Stimulated activated CD4-positive, alpha-beta T cell treated with anti-CD3 and anti-CD28 coated beads, Interleukin-15, amount 100 ng/mL, for 24 hours (primary cell): Measurements from ENCODE around the gene CIAO2B.
"Not testable (repeated sequence)": the region's sequence is repeated elsewhere in the genome, so short reads cannot be mapped to it uniquely, and the experiment has no call there.

Source experiments
- DNase-seq: peaks from one replicate; pipeline ENCODE4 v3.0.0-alpha.2; 2020

The CIAO2B gene

GRCh38 chr16:66955363-66956153 is 21.4 kb upstream of the CIAO2B start:
- not testable (repeated sequence) for DNase-seq

GRCh38 chr16:66954097-66954659 is 20.0 kb upstream of the CIAO2B start:
- peak; percentile 85 for DNase-seq

- DNase-seq: no peak
Measured at GRCh38 chr16:66953462-66954096, 19.4 kb upstream of the CIAO2B start.

GRCh38 chr16:66952430-66953110 is 18.4 kb upstream of the CIAO2B start:
- no peak for DNase-seq

- DNase-seq: no peak
Measured at GRCh38 chr16:66950971-66951790, 17.0 kb upstream of the CIAO2B start.

GRCh38 chr16:66950437-66950836 is 16.2 kb upstream of the CIAO2B start:
- DNase-seq: no peak

GRCh38 chr16:66949472-66949871 is 15.3 kb upstream of the CIAO2B start:
- no peak for DNase-seq

- DNase-seq: no peak
Measured at GRCh38 chr16:66948837-66949225, 14.6 kb upstream of the CIAO2B start.

GRCh38 chr16:66948134-66948836 is 14.1 kb upstream of the CIAO2B start:
- peak; percentile 27 for DNase-seq

- DNase-seq: peak; percentile 90
Measured at GRCh38 chr16:66947302-66948065, 13.3 kb upstream of the CIAO2B start.

- no peak for DNase-seq
Measured at GRCh38 chr16:66946974-66947301, 12.7 kb upstream of the CIAO2B start.

GRCh38 chr16:66946541-66946940 is 12.3 kb upstream of the CIAO2B start:
- no peak for DNase-seq

- no peak for DNase-seq
Measured at GRCh38 chr16:66945939-66946338, 11.7 kb upstream of the CIAO2B start.

GRCh38 chr16:66944971-66945370 is 10.8 kb upstream of the CIAO2B start:
- DNase-seq: not testable (repeated sequence)

GRCh38 chr16:66944054-66944441 is 9.8 kb upstream of the CIAO2B start:
- no peak for DNase-seq

- DNase-seq: no peak
Measured at GRCh38 chr16:66943426-66944053, 9.3 kb upstream of the CIAO2B start.

GRCh38 chr16:66942981-66943380 is 8.8 kb upstream of the CIAO2B start:
- no peak for DNase-seq

GRCh38 chr16:66940236-66940635 is 6.0 kb upstream of the CIAO2B start:
- no peak for DNase-seq

GRCh38 chr16:66939366-66939765 is 5.2 kb upstream of the CIAO2B start:
- no peak for DNase-seq

GRCh38 chr16:66937725-66938337 is 3.6 kb upstream of the CIAO2B start:
- no peak for DNase-seq
